Stimulated activated naive CD8-positive, alpha-beta T cell treated with anti-CD3 and anti-CD28 coated beads, Interleukin-15, Interleukin-2, amounts not matched to agents 100 U/mL and 50 U/mL, for 24 hours (primary cell): Measurements from ENCODE around the gene SLC27A1.
"Not testable (repeated sequence)": the region's sequence is repeated elsewhere in the genome, so short reads cannot be mapped to it uniquely, and the experiment has no call there.

Experiments used
- ATAC-seq: fragments of 150-1000 bp; cut with Tn5 transposase; one replicate; pipeline ENCODE4 v1.10.0; 2021
- DNase-seq: peaks from one replicate; pipeline ENCODE4 v3.0.0; 2021

SLC27A1 gene

GRCh38 chr19:17456127-17456526 is 14.2 kb upstream of the SLC27A1 start:
- no peak for DNase-seq
- ATAC-seq = no peak

- DNase-seq = no peak
Observed at GRCh38 chr19:17457616-17458015, 12.7 kb upstream of the SLC27A1 start.

GRCh38 chr19:17458970-17459369 is 11.4 kb upstream of the SLC27A1 start:
- DNase-seq = no peak
- no peak for ATAC-seq

More at GRCh38 chr19:17457616-17458015, 12.7 kb upstream of the SLC27A1 start:
- ATAC-seq = no peak

- ATAC-seq = no peak
Observed at GRCh38 chr19:17460372-17461230, 9.7 kb upstream of the SLC27A1 start, which contains the start of gene NXNL1. NXNL1 (minus strand) TSS chr19:17460926; CDS start chr19:17460869, 57 bp downstream.

GRCh38 chr19:17466487-17466850 is 3.9 kb upstream of the SLC27A1 start:
- DNase-seq (no peak), ATAC-seq (no peak)

More at GRCh38 chr19:17460372-17461230, 9.7 kb upstream of the SLC27A1 start, which contains the start of gene NXNL1:
- no peak for DNase-seq

- ATAC-seq = no peak
Observed at GRCh38 chr19:17467471-17468301, 2.6 kb upstream of the SLC27A1 start.

GRCh38 chr19:17468302-17469091 is 1.8 kb upstream of the SLC27A1 start:
- ATAC-seq = no peak
- no peak for DNase-seq

More at GRCh38 chr19:17467471-17468301, 2.6 kb upstream of the SLC27A1 start:
- DNase-seq = no peak

GRCh38 chr19:17469092-17469480 is 1.2 kb upstream of the SLC27A1 start:
- no peak for DNase-seq
- ATAC-seq = no peak

- ATAC-seq (peak; percentile 86), DNase-seq (peak; percentile 87)
Observed at GRCh38 chr19:17469481-17470067, 750 bp upstream of the SLC27A1 start.

- DNase-seq (no peak), ATAC-seq (no peak)
Observed at GRCh38 chr19:17471410-17472125, 1.2 kb downstream of the SLC27A1 start.

GRCh38 chr19:17473041-17473440 is 2.7 kb downstream of the SLC27A1 start:
- DNase-seq = no peak
- ATAC-seq = no peak

GRCh38 chr19:17475011-17475540 is 4.8 kb downstream of the SLC27A1 start:
- not testable (repeated sequence) for ATAC-seq

GRCh38 chr19:17475541-17476115 is 5.3 kb downstream of the SLC27A1 start:
- ATAC-seq (no peak), DNase-seq (no peak)

More at GRCh38 chr19:17475011-17475540, 4.8 kb downstream of the SLC27A1 start:
- not testable (repeated sequence) for DNase-seq

- ATAC-seq = no peak
- DNase-seq = no peak
Observed at GRCh38 chr19:17479325-17479791, 9.0 kb downstream of the SLC27A1 start.

- ATAC-seq (no peak), DNase-seq (no peak)
Observed at GRCh38 chr19:17481986-17482385, 11.7 kb downstream of the SLC27A1 start.

- no peak for ATAC-seq
- DNase-seq = no peak
Observed at GRCh38 chr19:17482877-17483604, 12.7 kb downstream of the SLC27A1 start.

GRCh38 chr19:17483605-17484002 is 13.3 kb downstream of the SLC27A1 start:
- ATAC-seq (no peak), DNase-seq (no peak)

GRCh38 chr19:17484520-17485185 is 14.3 kb downstream of the SLC27A1 start:
- DNase-seq (no peak), ATAC-seq (no peak)
